IMR-90 (cell line): ENCODE measurements around the gene PGD. TPM values are rescaled to one million over a fixed set of nuclear protein-coding genes. Genes with fewer than 3 reads are reported as not detected.

Experiments
- ATAC-seq: fragments of 200-7000 bp; cut with Tn5 transposase; 2 replicates; pipeline ENCODE4 v1.9.1; 2020; ENCODE audit warnings: low read depth, mild to moderate bottlenecking, moderate library complexity
- BruUV-seq: library from RNA; stranded (reverse); fragments of 400-500 nt; replicated peaks from 2 replicates; lab custom pipeline; 2021; lab: Mats Ljungman, UMichigan
- CTCF ChIA-PET: fragments of 300-600 bp; formaldehyde crosslinking; extraction: SDS; loops from one replicate; lab custom pipeline; 2021; ENCODE audit warnings: antibody characterized with exemption; lab: Yijun Ruan, JAX
- POLR2A ChIA-PET: fragments of 300-600 bp; sonication (Branson Sonifier 250); formaldehyde crosslinking; loops from one replicate; lab custom pipeline; 2022; ENCODE audit warnings: antibody characterized with exemption; ENCODE audit not compliant: unreplicated experiment; lab: Charles Lee
- DNase-seq: peaks from one replicate; pipeline ENCODE4 v3.0.0; 2013
- H2AFZ ChIP-seq: replicated peaks from 2 replicates; pipeline ENCODE3; 2013; ENCODE audit warnings: low read length, mild to moderate bottlenecking; ENCODE audit not compliant: poor library complexity
- H2AK5ac ChIP-seq: 2 replicates; pipeline ENCODE4 v1.6.1; 2013; ENCODE audit warnings: low read depth, low read length, inconsistent platforms
- H2AK9ac ChIP-seq: replicated peaks from 2 replicates; pipeline ENCODE3; 2013; ENCODE audit warnings: mild to moderate bottlenecking, low read depth, low read length, moderate library complexity; ENCODE audit not compliant: poor library complexity
- H2BK120ac ChIP-seq: 2 replicates; pipeline ENCODE4 v1.6.1; 2013; ENCODE audit warnings: low read depth, low read length, inconsistent platforms
- H2BK15ac ChIP-seq: 3 replicates; pipeline ENCODE4 v1.6.1; 2013; ENCODE audit warnings: low read depth, low read length, inconsistent platforms
- H2BK20ac ChIP-seq: 2 replicates; pipeline ENCODE4 v1.6.1; 2013; ENCODE audit warnings: low read depth, mild to moderate bottlenecking, inconsistent platforms, low read length, moderate library complexity
- H2BK5ac ChIP-seq: 2 replicates; pipeline ENCODE4 v1.6.1; 2013; ENCODE audit warnings: mild to moderate bottlenecking, low read depth, low read length, inconsistent platforms; ENCODE audit not compliant: poor library complexity, severe bottlenecking
- H3K14ac ChIP-seq: replicated peaks from 2 replicates; pipeline ENCODE4 v1.6.1; 2013; ENCODE audit warnings: low read depth, low read length, inconsistent platforms
- H3K18ac ChIP-seq: 2 replicates; pipeline ENCODE4 v1.6.1; 2013; ENCODE audit warnings: low read depth, low read length, control low read depth
- H3K23ac ChIP-seq: 2 replicates; pipeline ENCODE4 v1.6.1; 2013; ENCODE audit warnings: low read depth, low read length, inconsistent platforms
- H3K27ac ChIP-seq: 2 replicates; pipeline ENCODE4 v1.5.1; 2013; ENCODE audit warnings: mild to moderate bottlenecking, control low read depth, low read length; ENCODE audit not compliant: insufficient read depth
- H3K27me3 ChIP-seq: 2 replicates; pipeline ENCODE4 v1.6.1; 2013; ENCODE audit warnings: low read length; ENCODE audit not compliant: control insufficient read depth, insufficient read depth
- H3K36me3 ChIP-seq: 2 replicates; pipeline ENCODE4 v1.6.1; 2013; ENCODE audit warnings: low read length, mixed read lengths; ENCODE audit not compliant: control insufficient read depth, insufficient read depth
- H3K4ac ChIP-seq: 2 replicates; pipeline ENCODE4 v1.6.1; 2013; ENCODE audit warnings: low read depth, low read length, inconsistent platforms
- H3K4me1 ChIP-seq: 2 replicates; pipeline ENCODE4 v1.6.1; 2013; ENCODE audit warnings: low read length, mixed read lengths; ENCODE audit not compliant: control insufficient read depth, insufficient read depth
- H3K4me2 ChIP-seq: 2 replicates; pipeline ENCODE4 v1.6.1; 2013; ENCODE audit warnings: low read depth, mild to moderate bottlenecking, control low read depth, low read length, moderate library complexity
- H3K4me3 ChIP-seq: 2 replicates; pipeline ENCODE4 v1.5.1; 2013; ENCODE audit warnings: low read depth, mild to moderate bottlenecking, control low read depth, low read length, moderate library complexity; ENCODE audit not compliant: insufficient read depth
- H3K56ac ChIP-seq: 2 replicates; pipeline ENCODE4 v1.6.1; 2013; ENCODE audit warnings: low read length, inconsistent platforms; ENCODE audit not compliant: insufficient read depth; ENCODE audit errors: extremely low read depth
- H3K79me1 ChIP-seq, 2 experiments: 2 replicates each; pipeline ENCODE4 v1.6.1; 2013; ENCODE audit warnings: low read length in 2 of 2, inconsistent platforms in 1 of 2, low read depth in 1 of 2
- H3K9ac ChIP-seq: 2 replicates; pipeline ENCODE4 v1.6.1; 2013; ENCODE audit warnings: low read depth, low read length, control low read depth
- H3K9me1 ChIP-seq: 2 replicates; pipeline ENCODE4 v1.6.1; 2013; ENCODE audit warnings: low read length, inconsistent platforms; ENCODE audit not compliant: insufficient read depth
- H3K9me3 ChIP-seq: 2 replicates; pipeline ENCODE4 v1.6.1; 2013; ENCODE audit warnings: low read length; ENCODE audit not compliant: control insufficient read depth, insufficient read depth
- H4K20me1 ChIP-seq: 2 replicates; pipeline ENCODE4 v1.6.1; 2013; ENCODE audit warnings: low read length, inconsistent platforms; ENCODE audit not compliant: insufficient read depth
- H4K5ac ChIP-seq: 2 replicates; pipeline ENCODE4 v1.6.1; 2013; ENCODE audit warnings: mild to moderate bottlenecking, low read depth, low read length, control low read depth
- H4K8ac ChIP-seq, 2 experiments: 2 replicates each; pipeline ENCODE4 v1.6.1; 2013; ENCODE audit warnings: low read depth in 2 of 2, low read length in 2 of 2, control low read depth in 1 of 2, inconsistent platforms in 1 of 2
- H4K91ac ChIP-seq: 2 replicates; pipeline ENCODE4 v1.6.1; 2013; ENCODE audit warnings: low read depth, low read length, inconsistent platforms; ENCODE audit not compliant: insufficient read depth
- CEBPB ChIP-seq: IDR thresholded peaks from 2 replicates; pipeline ENCODE4 v1.6.1; 2012; ENCODE audit warnings: low read depth, low read length, improper control_type of control experiment
- CTCF ChIP-seq: conservative IDR thresholded peaks from 2 replicates; pipeline ENCODE4 v1.5.1; 2012; ENCODE audit warnings: mild to moderate bottlenecking, low read depth, low read length, improper control_type of control experiment
- MAFK ChIP-seq: IDR thresholded peaks from 2 replicates; pipeline ENCODE4 v1.6.1; 2012; ENCODE audit warnings: low read depth, low read length, improper control_type of control experiment
- NFE2L2 ChIP-seq: fragments of 150-350 bp; IDR thresholded peaks from 2 replicates; pipeline ENCODE4 v1.6.1; 2016; ENCODE audit warnings: low read depth, mild to moderate bottlenecking, low read length
- RAD21 ChIP-seq: IDR thresholded peaks from 2 replicates; pipeline ENCODE4 v1.6.1; 2012; ENCODE audit warnings: low read length, improper control_type of control experiment
- WGBS, 2 experiments: methylation state at CpG; one replicate each; pipeline versions ENCODE4 v1.1.5 to v1.1.7; 2013; ENCODE audit warnings: missing lambda C conversion rate in 2 of 2; ENCODE audit not compliant: insufficient read length in 1 of 2; ENCODE audit errors: extremely low coverage in 2 of 2; 5-methylcytosine and 5-hydroxymethylcytosine counted together
- dilution Hi-C: fragments of 300-500 bp; cut with HindIII; formaldehyde crosslinking; loops from one replicate; pipeline ENCODE4 v1.14.3; 2018; ENCODE audit warnings: low sequenced_read_pairs; ENCODE audit not compliant: unreplicated experiment
- in situ Hi-C: fragments of 300-500 bp; cut with MboI; formaldehyde crosslinking; loops from 3 replicates; pipeline ENCODE4 v1.14.3; 2019; ENCODE audit warnings: low sequenced_read_pairs, inconsistent platforms, mixed read lengths
- intact Hi-C: fragments of 100-400 bp; cut with micrococcal nuclease; formaldehyde crosslinking; loops from 2 replicates; pipeline ENCODE4 v1.10.0; 2022
- polyA plus RNA-seq, 3 experiments: library from polyadenylated mRNA; depleted of rRNA; stranded (reverse); fragments of >200 nt; gene quantifications; 2 replicates each; pipeline ENCODE4 v1.2.3, GENCODE V29; 2012; ENCODE audit warnings: low replicate concordance in 1 of 3
- total RNA-seq: library from RNA; depleted of rRNA; stranded (reverse); fragments of >200 nt; gene quantifications from 2 replicates; pipeline ENCODE4 v1.2.3, GENCODE V29; 2012

The PGD gene
- total and polyA plus RNA-seq, 2 of the 4 experiments (the other 2 are of a cell fraction), result 118 to 216 TPM

DNA sequence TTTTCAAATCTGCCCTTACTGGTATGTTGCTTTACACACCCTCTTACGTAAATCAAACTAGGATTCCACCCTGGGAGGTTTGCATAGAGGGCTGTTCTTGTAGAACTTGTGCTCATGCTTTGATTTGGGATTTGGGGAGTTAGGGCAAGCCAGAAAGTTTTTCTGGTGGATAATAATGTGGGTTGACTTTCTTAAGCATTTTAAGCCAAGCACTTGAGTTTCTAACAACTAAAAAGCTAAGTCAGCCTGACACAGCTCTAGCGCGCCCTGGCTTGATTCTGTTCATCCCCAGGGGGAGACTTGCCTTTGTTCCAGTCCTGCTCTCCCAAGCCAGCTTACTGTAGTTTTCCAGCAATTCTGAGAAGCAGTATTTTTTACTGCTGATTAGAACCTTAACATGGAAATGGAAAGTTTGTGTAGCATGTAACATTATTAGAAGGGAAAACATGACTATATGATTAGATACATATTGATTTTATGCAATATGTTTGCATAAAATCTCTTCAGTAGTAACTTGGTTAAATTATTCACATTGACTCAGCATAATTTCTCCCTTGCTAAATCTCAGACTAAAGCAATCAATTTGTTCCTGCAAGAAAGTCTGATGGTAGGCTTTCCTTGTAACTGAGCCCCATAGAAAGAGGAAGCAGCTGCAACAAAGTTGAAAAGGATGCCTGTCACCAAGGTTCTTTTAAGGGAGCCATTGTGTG is 11.0 kb upstream of the PGD start:
- intact Hi-C loops (loop anchor here (1.0 kb wide), 1 partner anchor 10 kb away; no protein-coding TSS in a partner anchor), in situ Hi-C loops (no loop called here), dilution Hi-C loops (no loop called here)
- H2AFZ ChIP-seq, result peak overlapping the region; percentile 29
- no TSS peak for BruUV-seq
- peak overlapping the region; percentile 99 for H4K5ac ChIP-seq
- DNase-seq, result peak; percentile 82
- peak overlapping the region; percentile 59; the same call in 2 of the 3 replicates for H2BK15ac ChIP-seq
- 0 out of 4 replicates have a peak, but pooled peaks cover 0 to 7% of the 10 kb centered on the region in 2 experiments for H3K79me1 ChIP-seq
- CTCF ChIA-PET, result interaction anchor here (0.6 kb wide), 1 partner anchor 478 kb away, joined by 3 read pairs; no protein-coding TSS in a partner anchor
- peaks cover 13% of the 10 kb centered on the region for H3K4me1 ChIP-seq
- H3K23ac ChIP-seq, result peak overlapping the region; percentile 85
- peak overlapping the region; percentile 76 for H2BK5ac ChIP-seq
- no peaks in the 10 kb centered on the region for H3K36me3 ChIP-seq
- no CpG with 5 or more reads among the region's 3 CpGs for WGBS, 2 experiments
- no peaks in the 10 kb centered on the region for H3K27me3 ChIP-seq
- peak overlapping the region; percentile 64 for H3K4ac ChIP-seq
- POLR2A ChIA-PET, result interaction anchor here (0.6 to 1.9 kb wide), 3 partner anchors 12 to 1509 kb away, joined by 3 to 22 read pairs (median 3); partner anchors contain the start of genes ENO1 and PGD
- H4K8ac ChIP-seq, result peak overlapping the region; percentile 25 to 83
- peak overlapping the region; percentile 62 for H3K4me2 ChIP-seq
- H4K91ac ChIP-seq, result peak overlapping the region; percentile 79
- peaks cover 11% of the 10 kb centered on the region; the same call in 1 of the 2 replicates for H3K9me1 ChIP-seq
- H3K9me3 ChIP-seq, result no peaks in the 10 kb centered on the region
- peak overlapping the region; percentile 79 for H3K56ac ChIP-seq
- H3K27ac ChIP-seq, result peak overlapping the region; percentile 80
- H3K4me3 ChIP-seq, result no peak overlapping the region
- H3K9ac ChIP-seq, result peak overlapping the region; percentile 19
- peak overlapping the region; percentile 87 for H3K18ac ChIP-seq
- H2AK9ac ChIP-seq, result no peak overlapping the region
- TF ChIP-seq MAFK (peak; percentile 92), RAD21 (no peak), CTCF (peak; percentile 27; the same call in 1 of the 2 replicates), NFE2L2 (peak; percentile 95), CEBPB (peak; percentile 62; the same call in 1 of the 2 replicates)
- peak overlapping the region; percentile 88 for H2BK120ac ChIP-seq
- H3K14ac ChIP-seq, result peak overlapping the region; percentile 75
- peak overlapping the region; percentile 89; the same call in 1 of the 2 replicates for H2BK20ac ChIP-seq
- no peak overlapping the region for H2AK5ac ChIP-seq
- no peaks in the 10 kb centered on the region for H4K20me1 ChIP-seq
- peak; percentile 84 for ATAC-seq
